GM21447 (cell line): ENCODE data around the gene PPIB.
"Not testable (repeated sequence)": the region's sequence is repeated elsewhere in the genome, so short reads cannot be mapped to it uniquely, and the experiment has no call there.

Experiments
- ATAC-seq: cut with Tn5 transposase; IDR thresholded peaks from one replicate; pipeline ENCODE4 v1.9.1; 2021; ENCODE audit not compliant: unreplicated experiment

The PPIB gene

DNA sequence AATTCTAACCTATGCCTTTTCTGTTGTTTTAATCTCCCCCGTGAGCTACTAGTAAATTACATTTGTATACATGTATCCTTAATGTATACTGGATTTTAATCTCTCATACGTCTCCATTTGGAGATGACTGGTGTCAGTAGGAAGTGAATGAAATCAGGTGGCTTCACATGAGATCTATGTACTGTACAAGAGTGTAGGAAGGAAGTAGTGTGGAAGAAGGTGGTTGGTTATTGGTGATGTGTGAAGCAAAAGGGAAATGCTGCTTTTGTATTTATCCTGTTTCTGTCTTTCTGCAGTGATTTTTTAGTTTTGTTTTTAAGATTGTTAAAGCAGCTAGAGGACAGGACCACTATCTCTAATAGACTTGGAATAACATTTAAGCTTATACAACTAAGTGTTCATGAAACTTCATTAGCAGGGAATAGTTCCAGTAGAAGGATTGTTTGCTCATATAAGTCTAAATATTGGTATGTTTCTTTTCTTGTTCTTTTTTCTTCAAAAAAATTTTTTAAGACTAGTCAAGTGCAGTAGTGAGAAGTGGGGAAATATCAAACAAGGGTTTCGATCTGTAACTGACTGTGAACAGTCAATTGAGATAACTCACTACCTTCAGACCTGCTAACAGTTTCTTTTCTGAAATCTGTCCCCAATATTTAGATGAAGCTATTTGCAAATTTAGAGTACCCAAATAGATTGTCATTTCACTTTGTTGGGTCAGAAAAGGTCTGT is 51.7 kb downstream of the PPIB start:
- peak; percentile 72 for ATAC-seq

DNA sequence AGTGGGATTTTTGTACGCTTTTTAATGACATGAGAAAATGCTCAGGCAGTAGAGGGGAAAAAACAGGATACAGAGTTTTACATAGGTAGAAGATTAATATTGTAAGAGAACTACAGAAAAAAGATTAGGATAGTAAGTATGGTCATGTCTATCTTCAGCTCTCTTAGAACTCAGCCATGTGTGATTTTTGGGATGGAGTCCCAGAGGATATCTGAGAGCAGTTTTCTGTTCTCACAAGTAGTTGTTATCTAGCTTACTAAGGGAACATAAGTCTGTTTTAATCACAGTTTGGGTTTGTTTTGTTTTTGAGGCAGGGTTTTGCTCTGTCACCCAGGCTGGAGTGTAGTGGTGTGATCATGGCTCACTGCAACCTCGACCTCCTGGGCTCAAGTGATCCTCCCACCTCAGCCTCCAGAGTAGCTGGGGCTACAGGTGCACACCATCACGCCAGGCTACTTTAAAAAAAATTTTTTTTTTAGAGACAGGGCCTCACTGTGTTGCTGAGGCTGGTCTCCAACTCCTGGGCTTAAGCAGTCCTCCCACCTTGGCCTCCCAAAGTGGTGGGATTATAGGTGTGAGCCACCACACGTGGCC is 52.6 kb downstream of the PPIB start:
- not testable (repeated sequence) for ATAC-seq

DNA sequence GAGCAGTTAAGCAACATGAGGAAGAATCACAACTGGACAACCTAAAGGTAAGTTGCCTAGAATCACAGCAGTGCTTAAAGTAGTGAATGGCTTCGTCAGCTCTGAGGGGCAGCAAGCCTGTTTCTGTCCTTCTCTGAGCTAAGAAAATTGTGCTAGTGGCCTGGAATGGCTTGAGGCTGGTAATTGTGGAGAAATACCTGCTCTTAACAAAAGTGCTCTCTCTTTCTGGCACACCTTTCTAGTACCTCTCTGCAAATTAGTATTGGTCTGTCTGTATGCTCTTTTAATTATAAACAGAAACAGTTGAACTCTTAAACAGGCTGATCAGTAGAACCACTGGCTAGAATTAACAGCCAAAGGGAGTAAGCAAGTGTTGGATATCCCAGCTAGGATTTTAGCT is 55.5 kb downstream of the PPIB start:
- ATAC-seq = no peak
